RWPE2 (cell line): ENCODE measurements around the gene CATSPER3.

Experiments used
- ATAC-seq: fragments of 200-7000 bp; cut with Tn5 transposase; 3 replicates; pipeline ENCODE4 v1.9.1; 2021; ENCODE audit warnings: low read depth
- DNase-seq: peaks from one replicate; pipeline ENCODE4 v3.0.0-alpha.2; 2020; ENCODE audit warnings: low spot score
- H3K27ac ChIP-seq: fragments of 450-650 bp; 2 replicates; pipeline ENCODE4 v1.5.1; 2017; ENCODE audit warnings: mild to moderate bottlenecking; ENCODE audit not compliant: poor library complexity, severe bottlenecking
- H3K27me3 ChIP-seq: fragments of 250-450 bp; sonication (Bioruptor Pico); 2 replicates; pipeline ENCODE4 v1.5.1; 2021; ENCODE audit warnings: mild to moderate bottlenecking, moderate library complexity; ENCODE audit not compliant: insufficient read depth, poor library complexity, severe bottlenecking
- H3K36me3 ChIP-seq: fragments of 250-450 bp; sonication (Bioruptor Pico); 2 replicates; pipeline ENCODE4 v1.5.1; 2020; ENCODE audit warnings: low read depth, mild to moderate bottlenecking, moderate library complexity
- H3K4me1 ChIP-seq: fragments of 250-450 bp; sonication (Bioruptor Pico); 2 replicates; pipeline ENCODE4 v1.5.1; 2021; ENCODE audit warnings: mild to moderate bottlenecking, moderate library complexity; ENCODE audit not compliant: insufficient read depth, poor library complexity, severe bottlenecking
- H3K4me3 ChIP-seq: fragments of 250-450 bp; sonication (Bioruptor Pico); 2 replicates; pipeline ENCODE4 v1.5.1; 2021; ENCODE audit warnings: mild to moderate bottlenecking, moderate library complexity; ENCODE audit not compliant: severe bottlenecking
- H3K9me3 ChIP-seq: fragments of 250-450 bp; sonication (Bioruptor Pico); 2 replicates; pipeline ENCODE4 v1.5.1; 2021; ENCODE audit warnings: mild to moderate bottlenecking, moderate library complexity; ENCODE audit not compliant: severe bottlenecking
- TF ChIP-seq, protein P1 (sequence below): fragments of 450-650 bp; IDR thresholded peaks from one replicate; pipeline ENCODE4 v1.5.1; 2017; ENCODE audit warnings: mild to moderate bottlenecking, moderate library complexity; ENCODE audit not compliant: poor library complexity, severe bottlenecking

CATSPER3 gene

DNA sequence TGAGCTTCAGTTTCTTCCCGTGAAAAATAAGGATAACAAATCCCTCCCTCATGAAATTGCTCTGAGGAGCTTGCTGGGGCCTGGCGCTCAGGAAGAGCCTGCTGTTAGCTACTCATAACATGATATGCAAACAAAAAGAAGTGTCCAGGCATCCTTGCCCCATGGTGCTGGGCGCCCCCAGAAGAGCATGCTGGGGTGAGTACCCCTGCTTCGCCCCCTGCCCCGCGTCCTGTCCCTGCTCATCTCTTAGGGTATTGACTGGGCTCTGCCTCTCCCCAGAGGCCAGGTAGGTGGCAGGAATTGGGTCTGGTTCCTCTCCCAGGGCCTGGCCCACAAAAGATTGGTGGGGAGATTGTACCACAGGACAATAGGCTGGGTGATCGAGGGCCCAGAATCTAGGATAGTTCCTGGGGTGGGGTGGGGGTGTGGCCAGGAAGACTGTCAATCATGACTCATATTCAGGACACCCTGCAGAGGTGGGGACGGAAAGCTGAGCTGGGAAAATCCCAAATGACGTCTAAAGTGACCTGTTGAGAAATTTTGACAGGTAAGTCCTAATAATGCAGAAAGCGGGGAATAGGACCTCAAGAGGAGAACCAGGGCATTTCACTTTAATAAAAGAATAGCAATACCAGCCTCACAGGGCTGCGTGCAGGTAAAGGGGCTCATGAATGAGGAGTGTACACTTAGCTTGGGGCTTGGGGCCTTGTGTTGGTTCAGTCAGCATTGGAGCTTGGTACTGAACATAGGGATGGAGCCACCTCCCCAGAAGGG, 57.4 kb downstream of the CATSPER3 start:
- H3K36me3 ChIP-seq = peaks cover 32% of the 10 kb centered on the region
- H3K9me3 ChIP-seq = no peaks in the 10 kb centered on the region
- ATAC-seq (peak; percentile 64), DNase-seq (peak; percentile 95)
- no peaks in the 10 kb centered on the region for H3K27me3 ChIP-seq
- peak overlapping the region; percentile 85 for H3K27ac ChIP-seq
- no peak overlapping the region for H3K4me3 ChIP-seq
- H3K4me1 ChIP-seq = peaks cover 32% of the 10 kb centered on the region
- TF ChIP-seq, protein P1, sequence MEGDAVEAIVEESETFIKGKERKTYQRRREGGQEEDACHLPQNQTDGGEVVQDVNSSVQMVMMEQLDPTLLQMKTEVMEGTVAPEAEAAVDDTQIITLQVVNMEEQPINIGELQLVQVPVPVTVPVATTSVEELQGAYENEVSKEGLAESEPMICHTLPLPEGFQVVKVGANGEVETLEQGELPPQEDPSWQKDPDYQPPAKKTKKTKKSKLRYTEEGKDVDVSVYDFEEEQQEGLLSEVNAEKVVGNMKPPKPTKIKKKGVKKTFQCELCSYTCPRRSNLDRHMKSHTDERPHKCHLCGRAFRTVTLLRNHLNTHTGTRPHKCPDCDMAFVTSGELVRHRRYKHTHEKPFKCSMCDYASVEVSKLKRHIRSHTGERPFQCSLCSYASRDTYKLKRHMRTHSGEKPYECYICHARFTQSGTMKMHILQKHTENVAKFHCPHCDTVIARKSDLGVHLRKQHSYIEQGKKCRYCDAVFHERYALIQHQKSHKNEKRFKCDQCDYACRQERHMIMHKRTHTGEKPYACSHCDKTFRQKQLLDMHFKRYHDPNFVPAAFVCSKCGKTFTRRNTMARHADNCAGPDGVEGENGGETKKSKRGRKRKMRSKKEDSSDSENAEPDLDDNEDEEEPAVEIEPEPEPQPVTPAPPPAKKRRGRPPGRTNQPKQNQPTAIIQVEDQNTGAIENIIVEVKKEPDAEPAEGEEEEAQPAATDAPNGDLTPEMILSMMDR = peak; percentile 39

DNA sequence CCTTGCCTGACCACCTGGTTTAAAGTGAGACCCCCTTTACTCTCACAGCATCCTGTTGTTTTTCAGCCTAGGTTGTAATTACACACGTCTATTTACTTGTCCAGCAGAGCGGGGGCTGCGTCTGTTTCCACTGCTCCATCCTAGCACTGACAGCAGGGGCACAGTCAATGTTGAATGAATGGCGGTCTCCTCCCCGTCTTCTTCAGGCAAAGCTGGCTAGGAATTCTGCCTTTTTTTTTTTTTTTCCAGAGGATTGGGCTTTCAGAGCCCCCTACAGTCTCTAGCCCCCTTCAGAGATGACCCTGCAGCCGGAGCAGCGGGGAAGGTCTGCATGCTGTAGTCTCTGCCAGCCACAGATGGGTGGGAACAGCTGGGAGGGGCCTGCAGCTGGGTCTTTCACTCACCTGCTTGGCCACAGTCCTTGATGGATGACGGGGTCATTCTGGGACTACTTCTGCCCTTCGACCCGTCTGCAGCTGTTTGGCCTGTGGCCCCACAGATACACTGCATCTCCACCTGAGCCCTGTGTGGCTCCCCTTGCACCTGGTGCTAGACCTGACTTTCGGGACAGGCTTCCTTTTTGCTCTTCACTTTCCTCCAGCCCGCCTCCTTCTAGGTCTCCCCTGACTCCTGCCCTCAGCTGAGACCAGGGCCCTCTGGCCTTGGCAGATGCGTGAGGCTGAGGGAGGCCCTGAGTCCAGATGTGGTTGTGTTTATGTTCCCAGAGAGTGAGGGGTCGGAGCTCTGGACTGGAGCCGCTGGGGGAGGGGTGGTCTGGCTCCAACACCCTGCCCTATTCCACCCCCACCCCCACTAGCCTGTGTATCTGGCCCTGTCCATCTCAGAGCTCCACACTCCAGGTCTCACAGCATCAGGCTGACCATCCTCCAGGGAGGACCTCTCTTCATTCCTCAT, 58.3 kb downstream of the CATSPER3 start:
- no peak for ATAC-seq
- H3K4me3 ChIP-seq = no peak overlapping the region
- peaks cover 41% of the 10 kb centered on the region for H3K36me3 ChIP-seq
- H3K27me3 ChIP-seq = no peaks in the 10 kb centered on the region
- no peaks in the 10 kb centered on the region for H3K9me3 ChIP-seq
- H3K4me1 ChIP-seq = peaks cover 32% of the 10 kb centered on the region
- DNase-seq = peak; percentile 54
- peak overlapping the region; percentile 85 for H3K27ac ChIP-seq
- TF ChIP-seq, protein P1 = peak; percentile 19

DNA sequence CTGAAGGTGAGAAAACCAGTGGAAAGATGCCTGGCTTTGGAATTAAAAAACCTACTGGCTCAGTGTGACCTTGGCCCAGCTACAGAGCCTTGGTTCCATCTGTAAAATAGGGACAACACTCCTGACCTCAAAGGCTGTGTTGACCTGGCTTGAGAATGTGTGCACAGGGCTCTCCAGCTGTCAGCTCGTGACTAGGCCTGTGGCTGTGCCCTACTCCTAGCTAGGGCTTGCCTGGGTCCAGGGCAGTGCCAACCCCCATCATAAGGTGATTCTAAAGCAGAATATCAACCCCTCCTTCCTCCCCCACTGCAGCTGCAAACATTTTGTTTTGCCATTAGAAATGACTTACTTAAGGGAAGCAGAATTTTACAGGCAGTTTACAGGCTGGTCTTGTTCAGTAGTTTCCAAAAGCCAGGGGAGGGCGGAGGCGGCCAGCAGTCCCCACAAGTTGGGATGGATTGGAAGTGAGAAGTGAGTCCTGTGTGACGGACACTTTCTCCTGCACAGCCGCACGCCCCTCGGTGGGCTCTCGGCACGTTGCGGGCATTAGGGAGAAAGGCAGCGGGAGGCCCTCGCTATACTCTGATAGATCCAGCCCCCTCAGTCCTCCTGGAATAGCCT, 59.0 kb downstream of the CATSPER3 start:
- Histone ChIP-seq H3K27ac (peak overlapping the region; percentile 85), H3K9me3 (no peaks in the 10 kb centered on the region), H3K4me3 (no peak overlapping the region), H3K36me3 (peaks cover 44% of the 10 kb centered on the region), H3K4me1 (peaks cover 32% of the 10 kb centered on the region), H3K27me3 (no peaks in the 10 kb centered on the region)
- DNase-seq (no peak), ATAC-seq (peak; percentile 3; the same call in 1 of the 3 replicates)
- TF ChIP-seq, protein P1 = no peak

DNA sequence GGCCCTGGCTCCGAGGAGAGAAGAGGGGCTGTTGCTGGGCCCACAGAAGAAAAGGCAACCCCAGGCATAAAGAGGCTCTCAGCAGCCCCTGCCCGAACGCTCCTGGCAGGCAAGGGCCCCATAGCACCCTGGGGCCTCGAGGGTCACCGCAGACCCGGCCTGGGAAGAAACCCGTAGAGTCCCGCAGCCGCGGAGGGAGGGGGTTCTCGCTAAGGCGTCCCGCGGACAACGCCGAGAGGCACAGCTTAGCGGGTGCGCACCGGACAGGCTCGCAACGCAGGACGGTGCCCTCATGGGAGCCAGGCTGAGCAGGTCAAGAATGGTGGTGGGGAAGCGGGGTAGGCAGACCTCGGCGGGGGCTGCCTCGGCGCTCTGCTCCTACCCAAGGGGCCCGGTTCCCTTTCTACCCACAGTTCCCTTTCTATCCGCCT, 59.6 kb downstream of the CATSPER3 start:
- H3K4me1 ChIP-seq = peaks cover 32% of the 10 kb centered on the region
- peak overlapping the region; percentile 14 for H3K4me3 ChIP-seq

More for the DNA sequence above, 59.6 kb downstream of the CATSPER3 start:
- peak; percentile 5; the same call in 1 of the 3 replicates for ATAC-seq
- Histone ChIP-seq H3K9me3 (no peaks in the 10 kb centered on the region), H3K27ac (peak overlapping the region; percentile 85), H3K36me3 (peaks cover 49% of the 10 kb centered on the region), H3K27me3 (no peaks in the 10 kb centered on the region)
- TF ChIP-seq, protein P1 = no peak
- no peak for DNase-seq
